Esophagus (tissue), 2 donors: ENCODE measurements around the gene GLIPR1L2. TPM values are rescaled to one million over a fixed set of nuclear protein-coding genes. Genes with fewer than 3 reads are reported as not detected.
"Not testable (repeated sequence)": the region's sequence is repeated elsewhere in the genome, so short reads cannot be mapped to it uniquely, and the experiment has no call there.

Experiments used
- H3K27ac ChIP-seq, 2 donors: one replicate each; pipeline ENCODE4 v1.5.1; 2013; ENCODE audit warnings: low read depth in 2 of 2, mild to moderate bottlenecking in 2 of 2, inconsistent platforms in 1 of 2, low read length in 1 of 2, moderate library complexity in 1 of 2
- H3K27me3 ChIP-seq, 2 donors: one replicate each; pipeline ENCODE4 v1.6.1; 2013; ENCODE audit warnings: low read length in 2 of 2, control low read depth in 1 of 2, mild to moderate bottlenecking in 1 of 2; ENCODE audit not compliant: insufficient read depth in 2 of 2, control insufficient read depth in 1 of 2
- H3K36me3 ChIP-seq, 2 donors: one replicate each; pipeline ENCODE4 v1.6.1; 2013; ENCODE audit warnings: low read length in 1 of 2; ENCODE audit not compliant: control insufficient read depth in 2 of 2, insufficient read depth in 2 of 2
- H3K4me1 ChIP-seq, 2 donors: one replicate each; pipeline ENCODE4 v1.6.1; 2013; ENCODE audit warnings: low read length in 1 of 2; ENCODE audit not compliant: control insufficient read depth in 2 of 2, insufficient read depth in 2 of 2
- H3K4me3 ChIP-seq, 2 donors: one replicate each; pipeline ENCODE4 v1.5.1; 2013; ENCODE audit warnings: low read length in 2 of 2, mild to moderate bottlenecking in 2 of 2, low read depth in 1 of 2, moderate library complexity in 1 of 2
- H3K9me3 ChIP-seq, 2 donors: one replicate each; pipeline ENCODE4 v1.6.1; 2013; ENCODE audit warnings: mild to moderate bottlenecking in 2 of 2, low read depth in 1 of 2, low read length in 1 of 2, moderate library complexity in 1 of 2; ENCODE audit not compliant: control insufficient read depth in 2 of 2, insufficient read depth in 1 of 2
- WGBS, 2 donors: extraction: QIAGEN DNeasy Blood & Tissue Kit; methylation state at CpG; one replicate each; pipeline ENCODE4 v1.1.7; 2013; 5-methylcytosine and 5-hydroxymethylcytosine counted together
- polyA plus RNA-seq, 2 donors: library from polyadenylated mRNA; stranded (reverse); fragments of 200-250 nt; gene quantifications; one replicate each; pipeline ENCODE4 v1.2.3, GENCODE V29; 2013
- donor health status: healthy with polysubstance abuse.
- donor health status: Bipolar disorder and iron deficiency.

Gene GLIPR1L2
- polyA plus RNA-seq: under 1 TPM; 0.14 to 0.22 TPM

DNA sequence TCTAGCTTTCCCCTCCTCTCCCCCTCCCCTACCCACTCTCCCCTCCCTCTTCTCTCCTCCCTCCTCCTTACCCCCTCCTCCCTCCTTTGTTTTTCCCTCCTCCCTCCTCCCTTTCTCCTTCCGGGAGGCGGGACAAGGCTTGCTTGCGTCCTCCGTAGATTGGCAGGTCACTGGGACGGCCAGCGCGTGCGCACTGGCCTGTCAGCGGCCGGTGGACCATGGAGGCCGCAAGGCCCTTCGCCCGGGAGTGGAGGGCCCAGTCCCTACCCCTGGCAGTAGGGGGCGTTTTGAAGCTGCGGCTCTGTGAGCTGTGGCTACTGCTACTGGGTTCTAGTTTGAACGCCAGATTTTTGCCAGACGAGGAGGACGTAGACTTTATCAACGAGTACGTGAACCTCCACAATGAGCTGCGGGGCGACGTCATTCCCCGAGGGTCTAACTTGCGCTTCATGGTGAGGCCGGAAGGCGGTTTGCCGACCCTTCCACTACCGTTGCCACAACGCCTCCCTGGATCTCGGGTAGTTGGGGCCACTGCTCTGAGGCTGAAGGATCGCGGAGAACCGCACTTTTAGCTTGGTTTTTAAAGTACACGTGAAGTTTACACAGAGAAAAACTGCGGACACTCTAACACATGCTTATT lies at the start of gene GLIPR1L2:
TSS of gene GLIPR1L2 (plus strand) at position 191 of the 640 bp plus-strand sequence. CDS start at position 219, 28 bp downstream.
- H3K27me3 ChIP-seq: no peaks in the 10 kb centered on the region
- H3K4me3 ChIP-seq: peak within 1 kb of the TSS; percentile 72 to 73
- peak within 1 kb of the TSS; percentile 93 to 96 for H3K27ac ChIP-seq
- H3K36me3 ChIP-seq: no peaks in the 10 kb centered on the region
- 2 to 4% methylated on average over 36 of the region's 36 CpGs for WGBS, 2 donors
- H3K9me3 ChIP-seq: no peaks in the 10 kb centered on the region
- no peaks in the 10 kb centered on the region for H3K4me1 ChIP-seq

DNA sequence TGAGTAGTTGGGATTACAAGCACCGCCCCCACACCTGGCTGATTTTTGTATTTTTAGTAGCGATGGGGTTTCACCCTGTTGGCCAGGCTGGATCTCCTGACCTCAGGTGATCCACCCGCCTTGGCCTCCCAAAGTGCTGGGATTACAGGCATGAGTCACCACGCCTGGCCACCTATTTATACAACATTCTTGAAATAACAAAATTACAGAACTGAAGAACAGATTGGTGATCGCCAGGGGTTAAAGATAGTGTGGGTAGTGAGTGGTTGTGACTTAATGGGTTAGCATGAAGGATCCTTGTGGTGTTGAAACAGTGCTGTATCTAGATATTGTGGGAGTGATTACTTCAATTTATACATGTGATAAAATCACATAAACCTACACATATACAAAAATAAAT lies 49.0 kb upstream of the GLIPR1L2 start:
- no peaks in the 10 kb centered on the region for H3K4me1 ChIP-seq
- no peaks in the 10 kb centered on the region for H3K27me3 ChIP-seq
- 92 to 94% methylated on average over 5 of the region's 5 CpGs for WGBS, 2 donors
- H3K4me3 ChIP-seq: no peak overlapping the region
- H3K36me3 ChIP-seq: no peaks in the 10 kb centered on the region
- no peaks in the 10 kb centered on the region for H3K9me3 ChIP-seq
- H3K27ac ChIP-seq: no peak overlapping the region

DNA sequence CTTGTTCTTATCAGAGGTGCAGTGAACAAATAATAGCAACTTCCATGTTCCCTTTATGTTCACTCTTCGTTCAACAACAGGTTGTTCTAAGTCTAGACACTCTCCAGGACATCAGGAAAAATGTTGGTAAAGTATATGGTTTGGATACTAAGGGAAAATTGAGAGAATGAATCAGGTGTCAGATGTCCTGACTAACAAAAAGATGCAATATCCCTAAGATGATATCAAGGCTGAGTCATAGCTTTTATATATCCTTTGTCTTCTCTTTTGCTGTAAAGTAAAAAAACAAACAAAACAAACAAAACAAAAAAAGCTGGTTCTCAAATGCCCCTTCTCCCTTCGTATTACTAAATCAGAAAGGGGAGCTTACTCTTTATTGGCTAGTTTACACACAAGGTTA lies 45.4 kb upstream of the GLIPR1L2 start:
- Histone ChIP-seq H3K9me3 (no peaks in the 10 kb centered on the region), H3K27me3 (no peaks in the 10 kb centered on the region), H3K4me3 (no peak overlapping the region), H3K27ac (no peak overlapping the region), H3K4me1 (no peaks in the 10 kb centered on the region), H3K36me3 (no peaks in the 10 kb centered on the region)
- WGBS, 2 donors: 78 to 80% methylated on average over 2 of the region's 2 CpGs

DNA sequence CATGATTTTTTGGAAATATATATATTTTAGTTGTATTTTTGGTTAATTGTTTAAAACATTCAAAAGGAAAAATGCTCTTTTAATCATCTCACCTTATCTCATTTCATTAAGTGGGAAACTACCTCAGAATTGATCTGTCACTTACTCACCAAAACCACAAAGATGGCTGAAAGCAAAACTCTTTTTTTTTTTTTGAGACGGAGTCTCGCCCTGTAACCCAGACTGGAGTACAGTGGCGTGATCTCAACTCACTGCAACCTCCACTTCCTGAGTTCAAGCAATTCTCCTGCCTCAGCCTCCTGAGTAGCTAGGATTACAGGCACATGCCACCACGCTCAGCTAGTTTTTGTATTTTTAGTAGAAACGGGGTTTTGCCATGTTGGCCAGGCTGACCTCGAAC lies 44.7 kb upstream of the GLIPR1L2 start:
- H3K27ac ChIP-seq, H3K9me3 ChIP-seq, H3K27me3 ChIP-seq, H3K4me3 ChIP-seq, H3K36me3 ChIP-seq, H3K4me1 ChIP-seq: not testable (repeated sequence)
- 79 to 90% methylated on average over 6 of the region's 6 CpGs for WGBS, 2 donors

DNA sequence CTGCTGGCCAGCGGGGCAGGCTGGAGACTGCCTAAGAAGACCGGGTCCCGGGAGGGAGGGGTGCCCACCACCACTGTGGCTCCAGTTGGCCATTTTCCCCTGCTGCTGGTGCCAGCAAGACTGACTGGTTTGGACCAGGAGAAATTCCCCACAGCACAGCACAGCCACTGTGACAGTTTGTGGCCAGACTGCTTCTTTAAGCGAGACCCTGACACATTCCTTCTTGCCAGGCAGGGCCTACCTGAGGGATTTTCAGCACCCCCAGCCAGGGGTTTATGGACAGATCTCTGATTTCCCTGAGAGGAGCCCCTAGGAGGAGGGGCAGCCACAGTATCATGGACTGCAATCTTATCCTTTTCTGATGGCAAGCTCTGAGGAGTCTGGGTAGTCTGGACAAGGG lies 40.9 kb upstream of the GLIPR1L2 start:
- Histone ChIP-seq H3K9me3 (no peaks in the 10 kb centered on the region), H3K36me3 (no peaks in the 10 kb centered on the region), H3K27ac (no peak overlapping the region), H3K27me3 (no peaks in the 10 kb centered on the region), H3K4me3 (no peak overlapping the region), H3K4me1 (no peaks in the 10 kb centered on the region)
- 91 to 93% methylated on average over 4 of the region's 4 CpGs for WGBS, 2 donors

DNA sequence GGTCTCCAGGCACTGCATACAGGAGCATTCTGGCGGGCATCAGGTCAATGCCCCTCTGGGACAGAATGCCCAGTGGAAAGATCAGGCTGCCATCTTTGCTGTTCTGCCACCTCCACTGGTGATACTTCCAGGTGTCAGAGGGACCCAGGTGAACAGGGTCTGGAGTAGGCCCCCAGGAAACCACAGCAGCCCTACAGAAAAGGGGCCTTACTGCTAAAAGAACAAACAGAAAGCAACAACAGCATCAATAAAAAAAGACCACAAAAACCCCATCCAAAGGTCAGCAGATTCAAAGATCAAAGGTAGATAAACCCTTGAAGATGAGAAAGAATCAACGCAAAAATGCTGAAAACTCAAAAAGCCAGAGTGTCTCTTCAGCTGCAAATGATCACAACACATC lies 40.5 kb upstream of the GLIPR1L2 start:
- H3K9me3 ChIP-seq: no peaks in the 10 kb centered on the region
- H3K36me3 ChIP-seq: no peaks in the 10 kb centered on the region
- 79 to 82% methylated on average over 2 of the region's 2 CpGs for WGBS, 2 donors
- H3K4me1 ChIP-seq: no peaks in the 10 kb centered on the region
- H3K27me3 ChIP-seq: no peaks in the 10 kb centered on the region
- H3K27ac ChIP-seq: no peak overlapping the region
- no peak overlapping the region for H3K4me3 ChIP-seq

DNA sequence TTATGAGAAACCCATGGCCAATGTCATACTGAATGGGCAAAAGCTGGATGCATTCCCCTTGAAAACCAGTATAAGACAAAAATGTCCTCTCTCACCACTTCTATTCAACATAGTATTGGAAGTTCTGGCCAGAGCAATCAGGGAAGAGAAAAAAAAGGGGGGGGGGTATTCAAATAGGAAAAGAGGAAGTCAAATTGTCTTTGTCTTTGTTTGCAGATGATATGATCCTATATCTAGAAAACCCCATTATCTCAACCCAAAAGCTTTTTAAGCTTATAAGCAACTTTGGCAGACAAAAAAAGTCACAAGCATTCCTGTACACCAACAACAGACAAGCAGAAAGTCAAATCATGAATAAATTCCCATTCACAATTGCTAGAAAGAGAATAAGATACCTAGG lies 36.9 kb upstream of the GLIPR1L2 start:
- no peaks in the 10 kb centered on the region for H3K36me3 ChIP-seq
- no peak overlapping the region for H3K4me3 ChIP-seq
- no peaks in the 10 kb centered on the region for H3K4me1 ChIP-seq
- no peaks in the 10 kb centered on the region for H3K9me3 ChIP-seq
- H3K27me3 ChIP-seq: no peaks in the 10 kb centered on the region
- H3K27ac ChIP-seq: no peak overlapping the region

DNA sequence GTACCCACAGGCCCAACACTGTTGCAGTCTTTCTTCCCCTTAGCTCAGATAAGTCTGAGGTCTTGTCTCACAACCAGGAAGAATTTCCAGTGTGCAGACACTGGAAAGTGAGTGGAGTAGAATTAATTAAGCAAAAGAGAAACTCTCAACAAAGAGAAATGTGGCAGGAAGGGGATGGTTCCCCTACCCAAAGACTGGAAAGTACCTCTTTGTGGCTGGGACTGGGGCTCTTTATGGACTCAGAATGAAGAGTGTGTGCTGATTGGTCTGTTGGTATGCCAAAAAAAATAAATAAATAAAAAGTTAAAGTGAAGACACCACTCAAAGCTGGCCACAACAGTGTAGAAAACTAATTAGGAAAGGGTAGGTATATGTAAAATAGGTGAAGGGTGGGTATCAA lies 30.0 kb upstream of the GLIPR1L2 start:
- Histone ChIP-seq H3K27ac (no peak overlapping the region), H3K9me3 (no peaks in the 10 kb centered on the region), H3K36me3 (no peaks in the 10 kb centered on the region), H3K27me3 (no peaks in the 10 kb centered on the region), H3K4me3 (no peak overlapping the region), H3K4me1 (no peaks in the 10 kb centered on the region)

DNA sequence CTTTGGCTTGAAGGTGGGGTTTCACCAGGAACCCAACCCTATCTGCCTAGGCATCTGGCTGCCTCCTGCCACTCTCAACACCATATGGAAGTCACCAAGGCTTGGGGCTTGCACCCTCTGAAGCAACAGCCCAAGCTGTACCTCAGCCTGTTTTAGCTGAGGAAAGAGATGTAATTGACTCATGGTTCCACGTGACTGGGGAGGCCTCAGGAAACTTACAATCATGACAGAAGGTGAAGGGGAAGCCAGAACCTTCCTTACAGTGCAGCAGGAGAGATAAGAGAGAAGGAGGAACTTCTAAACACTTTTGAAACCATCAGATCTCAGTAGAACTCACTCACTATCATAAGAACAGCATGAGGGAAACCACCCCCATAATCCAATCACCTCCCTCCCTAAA lies 29.5 kb upstream of the GLIPR1L2 start:
- 50 to 55% methylated on average over 1 of the region's 1 CpG for WGBS, 2 donors
- Histone ChIP-seq H3K4me1 (no peaks in the 10 kb centered on the region), H3K36me3 (no peaks in the 10 kb centered on the region), H3K9me3 (no peaks in the 10 kb centered on the region), H3K27me3 (no peaks in the 10 kb centered on the region), H3K27ac (no peak overlapping the region), H3K4me3 (no peak overlapping the region)

DNA sequence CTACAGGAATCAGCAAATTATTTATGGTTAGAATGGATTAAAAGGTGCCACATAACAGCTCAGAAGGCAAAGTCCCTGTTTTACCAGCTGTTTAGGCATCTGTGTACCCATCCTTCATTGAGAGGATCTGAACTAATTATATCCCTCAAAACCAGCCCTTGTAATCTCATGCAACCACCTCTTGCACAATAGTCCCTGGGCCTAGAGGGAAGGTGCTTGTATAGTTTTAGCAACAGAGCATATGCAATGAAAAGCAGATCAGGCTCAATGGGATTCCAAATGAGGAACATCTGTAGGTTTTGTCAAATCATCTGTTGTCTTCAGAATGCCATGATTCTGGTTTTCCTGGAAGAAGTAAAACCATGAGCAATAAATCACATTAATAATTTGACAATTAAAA lies 26.0 kb upstream of the GLIPR1L2 start:
- Histone ChIP-seq H3K27ac (no peak overlapping the region), H3K27me3 (no peaks in the 10 kb centered on the region), H3K9me3 (no peaks in the 10 kb centered on the region), H3K4me3 (no peak overlapping the region), H3K4me1 (no peaks in the 10 kb centered on the region), H3K36me3 (no peaks in the 10 kb centered on the region)
